Ishikawa (cell line): Measurements from ENCODE around the gene PATL2.

Source experiments
- CEBPB ChIP-seq: IDR thresholded peaks from 2 replicates; pipeline ENCODE4 v1.6.1; 2012
- CREB1 ChIP-seq: IDR thresholded peaks from 2 replicates; pipeline ENCODE4 v1.6.1; 2012; ENCODE audit warnings: low read depth
- EGR1 ChIP-seq: IDR thresholded peaks from 2 replicates; pipeline ENCODE4 v1.6.1; 2012
- EP300 ChIP-seq: IDR thresholded peaks from 2 replicates; pipeline ENCODE4 v1.6.1; 2012; ENCODE audit warnings: borderline replicate concordance
- FOXM1 ChIP-seq: IDR thresholded peaks from 2 replicates; pipeline ENCODE4 v1.6.1; 2012; ENCODE audit warnings: low read depth, borderline replicate concordance
- NFIC ChIP-seq: IDR thresholded peaks from 2 replicates; pipeline ENCODE4 v1.6.1; 2012
- RAD21 ChIP-seq: IDR thresholded peaks from 2 replicates; pipeline ENCODE4 v1.6.1; 2012; ENCODE audit warnings: low read depth
- TCF12 ChIP-seq: IDR thresholded peaks from 2 replicates; pipeline ENCODE4 v1.6.1; 2012; ENCODE audit warnings: low read depth
- YY1 ChIP-seq: IDR thresholded peaks from 2 replicates; pipeline ENCODE4 v1.6.1; 2012; ENCODE audit warnings: low read depth
- TF ChIP-seq, protein P1 (sequence below): IDR thresholded peaks from 2 replicates; pipeline ENCODE4 v1.6.1; 2012
- TF ChIP-seq, protein P2 (sequence below): IDR thresholded peaks from 2 replicates; pipeline ENCODE4 v1.6.1; 2012; ENCODE audit warnings: low read depth, mild to moderate bottlenecking
- TF ChIP-seq, protein P3 (sequence below): IDR thresholded peaks from 2 replicates; pipeline ENCODE4 v1.6.1; 2012

DNA sequence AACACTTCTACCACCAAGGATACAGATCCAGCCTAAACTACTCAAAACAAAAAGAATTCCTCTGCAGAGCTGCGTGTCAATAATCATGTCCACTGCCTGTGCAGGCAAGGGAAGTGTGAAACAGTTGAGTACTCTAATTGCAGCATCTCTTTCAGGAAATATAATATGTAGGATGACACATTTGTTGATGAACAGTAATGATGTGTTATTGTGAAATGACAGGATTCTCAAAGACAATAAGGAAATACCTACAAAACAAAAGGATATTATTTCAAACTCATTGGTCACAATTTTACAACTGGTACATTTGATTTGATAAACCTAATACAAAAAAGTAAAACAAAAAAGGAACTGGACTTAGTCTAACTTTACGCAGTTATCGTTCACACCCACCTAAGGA lies 52.1 kb downstream of the PATL2 start:
- TF ChIP-seq NFIC (no peak), EGR1 (no peak), FOXM1 (no peak), CREB1 (no peak), CEBPB (no peak), RAD21 (no peak), EP300 (no peak), YY1 (no peak), TCF12 (no peak)
- TF ChIP-seq, protein P1, sequence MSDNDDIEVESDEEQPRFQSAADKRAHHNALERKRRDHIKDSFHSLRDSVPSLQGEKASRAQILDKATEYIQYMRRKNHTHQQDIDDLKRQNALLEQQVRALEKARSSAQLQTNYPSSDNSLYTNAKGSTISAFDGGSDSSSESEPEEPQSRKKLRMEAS, result no peak
- TF ChIP-seq, protein P2, sequence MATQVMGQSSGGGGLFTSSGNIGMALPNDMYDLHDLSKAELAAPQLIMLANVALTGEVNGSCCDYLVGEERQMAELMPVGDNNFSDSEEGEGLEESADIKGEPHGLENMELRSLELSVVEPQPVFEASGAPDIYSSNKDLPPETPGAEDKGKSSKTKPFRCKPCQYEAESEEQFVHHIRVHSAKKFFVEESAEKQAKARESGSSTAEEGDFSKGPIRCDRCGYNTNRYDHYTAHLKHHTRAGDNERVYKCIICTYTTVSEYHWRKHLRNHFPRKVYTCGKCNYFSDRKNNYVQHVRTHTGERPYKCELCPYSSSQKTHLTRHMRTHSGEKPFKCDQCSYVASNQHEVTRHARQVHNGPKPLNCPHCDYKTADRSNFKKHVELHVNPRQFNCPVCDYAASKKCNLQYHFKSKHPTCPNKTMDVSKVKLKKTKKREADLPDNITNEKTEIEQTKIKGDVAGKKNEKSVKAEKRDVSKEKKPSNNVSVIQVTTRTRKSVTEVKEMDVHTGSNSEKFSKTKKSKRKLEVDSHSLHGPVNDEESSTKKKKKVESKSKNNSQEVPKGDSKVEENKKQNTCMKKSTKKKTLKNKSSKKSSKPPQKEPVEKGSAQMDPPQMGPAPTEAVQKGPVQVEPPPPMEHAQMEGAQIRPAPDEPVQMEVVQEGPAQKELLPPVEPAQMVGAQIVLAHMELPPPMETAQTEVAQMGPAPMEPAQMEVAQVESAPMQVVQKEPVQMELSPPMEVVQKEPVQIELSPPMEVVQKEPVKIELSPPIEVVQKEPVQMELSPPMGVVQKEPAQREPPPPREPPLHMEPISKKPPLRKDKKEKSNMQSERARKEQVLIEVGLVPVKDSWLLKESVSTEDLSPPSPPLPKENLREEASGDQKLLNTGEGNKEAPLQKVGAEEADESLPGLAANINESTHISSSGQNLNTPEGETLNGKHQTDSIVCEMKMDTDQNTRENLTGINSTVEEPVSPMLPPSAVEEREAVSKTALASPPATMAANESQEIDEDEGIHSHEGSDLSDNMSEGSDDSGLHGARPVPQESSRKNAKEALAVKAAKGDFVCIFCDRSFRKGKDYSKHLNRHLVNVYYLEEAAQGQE, result no peak
- TF ChIP-seq, protein P3, sequence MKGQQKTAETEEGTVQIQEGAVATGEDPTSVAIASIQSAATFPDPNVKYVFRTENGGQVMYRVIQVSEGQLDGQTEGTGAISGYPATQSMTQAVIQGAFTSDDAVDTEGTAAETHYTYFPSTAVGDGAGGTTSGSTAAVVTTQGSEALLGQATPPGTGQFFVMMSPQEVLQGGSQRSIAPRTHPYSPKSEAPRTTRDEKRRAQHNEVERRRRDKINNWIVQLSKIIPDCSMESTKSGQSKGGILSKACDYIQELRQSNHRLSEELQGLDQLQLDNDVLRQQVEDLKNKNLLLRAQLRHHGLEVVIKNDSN, result no peak
